Muscle of back (tissue), 11 donors: ENCODE results near the gene TNIK. TPM values are rescaled to one million over a fixed set of nuclear protein-coding genes. Genes with fewer than 3 reads are reported as not detected.
A peak's percentile ranks its signal among the peaks of the same experiment; 100 is the strongest.
"Not testable (repeated sequence)": the region's sequence is repeated elsewhere in the genome, so short reads cannot be mapped to it uniquely, and the experiment has no call there.

Experiments
- DNase-seq, 3 donors: peaks; one replicate each; pipeline versions ENCODE4 v3.0.0 to v3.0.0-alpha.2; 2013
- polyA plus RNA-seq, 10 donors: library from polyadenylated mRNA; unstranded; fragments of 120-200 nt; gene quantifications; one replicate each; pipeline ENCODE4 v1.2.1, GENCODE V29; 2013; ENCODE audit not compliant: insufficient read length in 10 of 10

Gene TNIK
- polyA plus RNA-seq, 10 donors, result 22.5 to 53.3 (median 37.8) TPM

- DNase-seq, result no peak
These were observed 10.6 kb upstream of the TNIK start for GRCh38 chr3:171470714-171471227.

GRCh38 chr3:171469376-171469775 lies 9.2 kb upstream of the TNIK start:
- DNase-seq, result no peak

DNA sequence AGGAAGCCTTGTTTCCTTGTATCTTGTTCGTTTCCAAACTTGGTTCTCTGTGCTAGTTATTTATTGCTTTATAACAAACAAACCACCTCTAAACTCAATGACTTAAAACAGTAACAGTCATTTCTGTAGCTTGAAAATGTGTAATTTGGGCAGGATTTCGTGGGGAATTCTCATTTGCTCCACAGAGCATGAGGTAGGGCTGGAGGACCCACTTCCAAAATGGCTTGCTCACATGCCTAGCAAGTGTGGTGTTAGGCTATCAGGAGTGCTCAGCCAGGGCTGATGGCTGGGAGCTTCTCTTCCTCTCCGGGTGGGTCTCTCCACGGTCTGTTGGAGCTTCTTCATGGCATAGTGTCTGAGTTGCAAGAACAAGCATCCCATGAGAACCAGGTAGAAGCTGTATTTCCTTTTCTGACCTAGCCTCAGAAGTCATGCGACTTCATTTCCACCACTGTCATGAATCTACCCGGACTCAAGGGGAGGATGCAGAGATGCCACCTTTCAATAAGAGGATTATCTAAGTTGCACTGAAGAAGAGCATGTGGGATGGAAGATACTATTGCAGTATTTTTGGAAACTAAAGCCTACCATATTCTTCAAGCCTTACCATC lies 8.2 kb upstream of the TNIK start:
- no peak for DNase-seq

- DNase-seq, result no peak
These were observed 5.6 kb upstream of the TNIK start for GRCh38 chr3:171465763-171466162.

GRCh38 chr3:171464462-171464861 lies 4.3 kb upstream of the TNIK start:
- DNase-seq, result no peak

DNA sequence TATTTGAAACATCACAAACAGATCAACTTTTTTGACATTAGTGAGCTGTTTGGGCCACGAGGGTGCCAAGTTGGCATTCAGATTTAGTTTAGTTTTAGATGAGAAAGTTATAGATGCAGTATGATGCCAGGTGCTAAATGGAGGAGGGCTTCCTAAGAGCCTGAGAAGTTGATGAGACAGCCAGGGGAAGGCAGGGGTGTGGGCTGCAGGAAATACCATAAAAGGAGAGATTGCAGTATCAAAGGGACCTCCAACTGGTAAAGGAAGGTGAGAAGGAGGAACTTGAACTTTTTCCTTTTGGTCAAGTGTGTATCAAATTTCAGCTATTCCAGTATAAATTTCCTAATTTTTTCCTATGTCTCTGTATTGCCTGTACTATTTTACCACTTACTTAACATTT lies 2.0 kb upstream of the TNIK start:
- DNase-seq, result no peak

DNA sequence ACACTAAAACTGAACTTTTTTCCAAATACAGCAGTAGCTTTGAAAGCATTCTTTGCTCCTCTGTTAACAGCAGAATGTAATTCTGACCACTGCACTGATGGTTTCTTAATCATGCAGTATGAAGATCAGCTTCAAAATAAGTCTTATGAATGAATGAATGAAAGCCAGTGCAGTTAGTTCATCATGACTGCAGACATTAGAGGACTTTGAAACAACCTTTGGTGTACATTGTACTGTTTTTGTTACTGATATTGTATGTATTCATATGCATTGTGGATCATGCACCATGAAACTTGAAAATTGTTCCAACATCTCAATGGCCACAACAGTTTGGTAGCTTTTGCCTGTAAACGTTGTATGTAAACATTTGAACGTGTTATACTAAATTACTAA lies 1.3 kb upstream of the TNIK start:
- no peak for DNase-seq

DNA sequence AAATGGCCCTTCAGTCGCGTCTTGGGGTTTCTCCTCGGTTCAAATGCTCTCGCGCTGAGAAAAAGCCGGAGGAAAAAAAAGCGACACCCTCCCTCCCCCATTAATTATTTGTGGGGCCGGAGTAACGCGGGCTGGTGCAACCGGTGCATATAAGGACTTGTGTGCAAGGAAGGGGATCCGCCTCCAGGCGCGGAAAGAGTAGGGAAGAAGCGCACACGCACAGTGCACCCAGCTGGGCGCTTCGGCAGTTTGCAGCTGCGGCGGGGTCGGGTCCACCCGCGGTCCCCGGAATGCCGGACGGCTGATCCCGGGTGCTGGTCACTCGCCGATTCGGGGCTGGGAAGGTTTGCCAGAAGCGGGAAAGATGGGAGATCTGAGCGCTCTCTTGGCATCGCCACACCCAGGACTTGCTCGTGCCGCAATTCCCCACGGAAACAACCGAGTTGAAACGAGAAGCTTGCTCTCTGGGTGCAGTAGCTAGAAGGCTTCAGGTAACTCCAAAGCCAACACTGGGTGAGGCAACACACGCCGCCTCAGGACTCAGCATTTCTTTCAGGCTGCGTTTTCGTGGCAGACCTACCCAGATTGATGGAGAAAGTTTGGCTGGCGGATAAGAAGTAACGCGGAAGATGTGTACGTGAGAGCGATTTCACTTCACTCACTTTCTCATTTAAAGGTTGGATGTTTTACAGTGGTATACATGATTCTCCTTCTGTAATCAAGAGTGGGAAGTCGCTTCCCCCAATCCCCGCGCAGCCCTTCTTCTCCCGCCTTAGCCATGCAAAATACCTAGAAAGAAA lies 720 bp upstream of the TNIK start:
- peak in 2 of 3 donors; percentile 61 to 65 for DNase-seq

DNA sequence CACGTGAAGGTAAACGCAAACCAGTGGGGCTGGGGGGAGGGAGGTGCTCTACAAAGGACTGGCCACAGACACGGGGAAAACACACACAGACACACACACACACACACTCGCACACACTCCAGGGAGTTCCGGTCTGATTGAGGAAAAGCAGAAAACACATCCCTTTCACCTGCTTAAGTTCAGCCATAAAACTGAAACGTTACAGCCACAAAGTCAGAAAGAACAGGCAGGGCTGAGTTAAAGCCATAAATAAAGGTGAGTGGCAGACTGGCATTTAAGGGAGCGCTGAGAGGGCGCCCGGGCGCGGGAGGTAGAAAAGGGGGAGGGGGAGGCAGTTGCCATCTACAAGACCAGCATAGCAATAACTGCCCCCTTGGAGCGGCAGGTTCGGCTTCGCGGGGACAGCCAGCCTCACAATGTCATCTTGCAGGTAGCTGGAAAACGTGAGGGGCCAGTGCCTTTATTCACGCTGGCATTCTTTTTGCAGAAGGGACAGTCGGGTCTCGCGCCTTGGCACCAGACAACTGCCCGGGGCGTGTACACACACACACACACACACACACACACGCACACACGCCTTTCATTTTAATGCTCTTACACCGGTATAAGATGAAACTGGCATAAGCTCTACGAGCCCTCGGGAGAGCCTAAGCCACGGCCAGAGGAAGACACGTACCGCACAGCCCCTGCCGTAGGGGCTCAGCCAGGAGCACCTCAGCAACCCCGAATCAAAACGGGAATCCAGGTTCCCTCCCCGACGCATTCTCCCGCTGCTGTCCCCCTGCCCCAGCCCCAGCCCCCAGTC lies 866 bp downstream of the TNIK start:
- DNase-seq, result peak; percentile 25 to 78 (median 40)

DNA sequence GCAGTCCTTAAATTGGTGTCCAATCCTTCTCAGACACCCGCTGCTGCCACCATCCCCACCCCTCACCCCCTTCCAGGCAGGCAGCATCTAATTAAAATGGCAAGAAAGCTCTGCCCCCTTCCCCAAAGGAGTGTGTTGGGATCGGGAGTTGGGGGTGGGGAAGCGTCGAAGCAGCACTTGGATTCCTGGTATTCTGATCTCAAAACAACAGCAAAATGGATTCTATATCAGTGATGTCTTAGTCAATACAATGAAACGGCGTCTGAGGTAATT lies 1.4 kb downstream of the TNIK start:
- peak in 1 of 3 donors; percentile 76 for DNase-seq

DNA sequence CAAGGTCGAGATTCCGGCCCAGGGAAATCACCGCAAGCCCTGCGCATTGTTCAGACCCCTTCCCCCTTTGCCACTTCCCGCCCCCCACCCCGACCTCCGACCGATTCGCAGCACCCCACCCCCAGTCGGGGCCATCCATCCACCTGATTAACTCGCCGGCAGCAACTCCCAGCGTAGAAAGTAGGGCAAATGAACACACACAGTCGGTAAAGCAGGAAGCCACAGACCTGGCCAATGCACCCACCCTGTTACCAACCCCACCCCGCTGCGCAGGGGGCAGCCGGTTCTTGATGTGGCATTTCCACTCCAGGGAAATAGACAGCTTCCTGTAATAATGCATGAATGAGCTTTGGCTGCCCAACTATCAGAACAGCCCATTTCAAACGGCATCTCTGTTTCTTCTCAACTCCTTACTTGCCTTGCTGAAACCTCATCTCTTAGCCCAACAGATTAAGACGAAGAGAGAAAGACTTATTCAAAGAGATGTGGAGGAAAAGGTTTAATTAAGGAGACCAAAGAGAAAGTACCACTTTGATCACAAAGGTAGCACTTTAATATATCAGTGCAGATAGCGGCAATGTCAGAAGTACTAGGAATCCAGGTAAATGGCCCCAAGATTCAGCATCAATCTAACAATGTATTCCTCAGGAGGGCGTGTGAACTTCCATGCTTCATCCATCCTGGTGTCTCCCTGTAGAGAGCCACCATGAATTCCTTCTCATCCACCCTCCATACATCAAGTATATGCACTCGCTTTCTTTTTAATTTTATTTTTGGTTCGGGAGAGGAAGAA lies 1.9 kb downstream of the TNIK start:
- DNase-seq, result peak in 1 of 3 donors; percentile 23

- peak in 1 of 3 donors; percentile 16 for DNase-seq
These were observed 2.6 kb downstream of the TNIK start for GRCh38 chr3:171457607-171458061.

DNA sequence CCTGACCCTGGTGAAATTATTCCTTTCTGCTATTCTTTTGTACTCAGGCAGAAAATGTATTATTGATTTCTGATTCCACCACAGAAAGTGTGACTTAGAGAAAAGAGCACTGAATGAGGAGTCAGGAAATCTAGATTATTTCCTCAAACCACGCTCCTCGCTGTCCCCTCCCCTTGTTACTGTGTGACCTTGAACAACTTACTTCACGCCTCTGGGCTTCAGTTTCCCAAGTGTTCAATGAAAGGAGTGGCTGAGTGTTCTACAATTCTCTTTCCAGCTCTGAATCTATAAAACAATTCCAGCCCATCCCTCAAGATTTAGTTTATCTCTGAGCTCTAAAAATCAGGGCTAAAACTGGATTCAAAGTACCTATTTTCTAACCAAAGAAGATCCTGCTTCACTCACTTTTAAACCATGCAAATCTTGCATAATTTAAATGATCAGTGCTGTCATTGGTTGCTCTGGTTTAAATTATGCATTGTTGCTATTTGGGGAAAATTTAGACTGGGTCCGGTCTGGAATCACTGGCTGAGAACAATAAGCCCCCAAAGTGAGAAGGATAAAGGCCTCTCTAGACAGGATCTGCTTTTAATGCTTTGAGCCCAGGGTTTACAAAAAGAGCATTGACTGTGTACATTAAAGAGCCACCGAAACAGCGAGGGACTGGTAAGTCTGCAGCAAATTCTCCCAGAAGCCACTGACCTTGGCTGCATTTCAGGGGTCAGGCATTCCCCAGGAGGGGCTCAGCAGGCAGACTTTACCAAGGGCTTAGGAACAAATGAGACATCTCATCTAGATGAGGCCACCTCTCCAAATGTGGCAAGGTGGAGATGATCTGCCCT lies 3.2 kb downstream of the TNIK start:
- no peak for DNase-seq

DNA sequence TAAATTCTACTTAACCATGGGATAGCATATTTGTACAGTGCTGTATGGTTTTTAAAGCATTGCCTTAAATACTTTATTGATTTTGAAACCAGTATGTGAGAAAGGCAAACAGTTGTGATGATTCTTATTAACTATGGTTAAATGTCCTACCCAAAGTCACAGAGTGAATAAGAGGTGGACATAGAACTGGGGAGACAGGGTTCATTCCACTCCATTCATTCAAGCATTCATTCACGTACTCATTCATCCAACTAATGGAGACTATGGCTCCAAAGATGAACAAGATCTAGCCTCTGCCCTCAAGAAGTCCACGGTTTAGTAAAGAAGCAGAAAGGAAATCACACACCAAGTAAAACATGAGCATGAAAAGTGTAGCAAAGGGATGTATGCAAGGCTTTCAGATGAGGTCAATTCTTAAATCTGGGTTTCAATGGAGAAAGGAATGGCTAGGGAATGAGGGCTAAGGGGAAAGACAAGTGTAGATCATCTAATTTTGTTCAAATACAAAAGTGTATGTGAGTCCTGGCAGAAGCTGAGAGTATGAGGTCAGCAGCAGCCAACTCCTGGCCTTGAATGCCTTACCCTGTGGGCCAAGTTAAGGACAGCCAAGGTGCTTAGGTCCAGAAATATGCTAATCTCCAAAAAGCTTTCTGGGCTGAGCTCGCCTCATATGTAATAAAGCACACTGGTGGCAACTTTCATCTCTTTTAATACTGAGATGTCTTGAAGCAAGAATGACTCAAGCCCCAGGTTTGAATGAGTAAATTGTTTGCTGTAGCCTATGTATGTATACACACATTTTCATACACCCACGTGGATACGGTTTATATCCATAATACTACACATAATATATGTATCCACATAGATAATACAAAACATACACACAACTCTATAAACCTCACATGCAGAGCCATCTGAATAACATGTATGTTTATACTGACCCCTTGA lies 4.3 kb downstream of the TNIK start:
- DNase-seq, result peak in 1 of 3 donors; percentile 18

DNA sequence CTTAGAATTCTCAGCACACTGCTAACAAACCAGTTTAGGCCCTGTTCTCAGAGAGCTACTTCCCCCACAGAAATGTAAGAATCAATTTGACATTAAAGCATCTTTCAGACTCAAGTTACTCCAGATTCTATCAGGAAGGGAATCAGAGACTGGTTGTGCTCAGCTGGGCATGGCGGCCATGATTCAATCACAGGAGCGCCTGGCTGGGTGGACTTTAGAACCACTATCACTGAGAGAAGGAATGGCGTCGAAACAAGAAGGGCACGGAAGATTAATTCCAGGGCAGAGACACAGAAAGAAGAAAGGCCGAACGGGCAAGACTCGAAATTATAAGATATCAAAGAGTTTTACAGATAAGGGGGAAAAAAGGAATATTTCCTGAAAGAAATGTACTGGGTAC lies 6.2 kb downstream of the TNIK start:
- DNase-seq, result no peak

DNA sequence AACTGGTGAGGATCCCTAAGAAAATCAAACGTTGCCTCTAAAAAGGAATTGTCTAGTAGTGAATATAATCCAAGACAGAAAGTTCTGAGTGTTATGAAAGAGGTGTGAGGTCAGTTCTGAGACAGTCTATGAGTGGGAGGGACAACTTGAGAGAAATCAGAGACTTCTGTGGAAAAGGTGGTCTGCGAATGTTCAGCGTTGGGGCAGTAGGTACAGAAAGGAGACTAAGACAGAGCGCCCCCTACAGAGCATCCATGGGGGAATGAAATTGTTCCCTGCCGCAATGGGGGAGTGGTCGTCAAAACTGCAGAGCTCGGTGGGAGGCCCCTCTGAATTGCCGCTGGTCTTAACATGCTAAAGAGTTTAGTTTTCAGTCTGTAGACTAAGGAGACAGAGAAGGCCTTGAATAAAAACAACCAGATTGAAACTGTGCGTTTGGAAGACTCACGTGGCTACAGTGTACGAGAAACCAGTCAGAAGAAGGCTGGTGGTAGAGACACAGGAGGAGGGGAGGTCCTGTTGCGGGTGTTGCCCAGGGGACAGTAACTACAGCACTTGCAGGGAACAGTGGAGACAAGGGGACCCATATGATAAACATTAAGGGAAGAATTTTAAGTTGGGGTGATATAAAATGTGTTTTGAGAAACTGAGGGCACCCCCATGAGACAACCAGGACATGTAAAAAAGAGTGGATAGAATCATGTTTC lies 6.9 kb downstream of the TNIK start:
- DNase-seq, result peak in 1 of 3 donors; percentile 8

- DNase-seq, result no peak
These were observed 7.9 kb downstream of the TNIK start for GRCh38 chr3:171452328-171452727.

- no peak for DNase-seq
These were observed 8.3 kb downstream of the TNIK start for GRCh38 chr3:171451915-171452314.

DNA sequence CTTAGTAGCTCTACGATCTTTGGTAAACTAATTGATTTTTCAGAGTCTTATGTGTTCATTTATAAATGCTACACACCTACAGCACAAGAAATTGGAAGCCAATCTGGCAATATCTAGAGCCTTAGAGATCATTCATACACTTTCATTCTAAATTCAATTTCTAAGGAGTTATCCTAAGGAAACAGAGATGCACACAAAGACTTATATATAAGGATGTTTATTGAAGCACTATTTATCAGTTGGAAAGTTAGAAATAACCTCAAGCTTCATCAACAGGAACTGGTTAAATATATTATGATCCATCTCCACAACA lies 12.7 kb downstream of the TNIK start:
- DNase-seq, result not testable (repeated sequence)
